ENCODE results near the gene BRINP3.

The BRINP3 gene

DNA sequence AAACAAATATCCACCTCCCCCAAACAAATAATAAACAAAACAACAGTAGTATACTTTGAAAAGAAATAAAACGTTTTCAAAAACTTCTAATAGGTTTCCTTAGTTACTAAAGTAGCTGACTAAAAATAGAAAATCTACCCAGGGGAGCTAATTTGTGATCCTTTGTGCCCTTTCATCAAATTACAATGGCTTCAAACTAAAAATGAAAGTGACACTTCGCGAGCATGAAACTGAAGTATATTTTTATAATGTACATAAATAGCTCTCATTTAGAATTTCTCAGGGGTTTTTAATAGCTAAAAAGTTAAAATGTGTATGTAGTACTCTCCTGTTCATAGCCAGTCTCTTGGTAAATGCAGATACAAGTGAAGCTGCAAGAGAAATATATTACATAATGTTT is 78.4 kb downstream of the BRINP3 start:
- H3K27ac Mint-ChIP-seq: no peak overlapping the region
- no peaks in the 10 kb centered on the region for H3K9me3 Mint-ChIP-seq
- H3K36me3 Mint-ChIP-seq: no peaks in the 10 kb centered on the region
- ATAC-seq: no peak
- H3K4me1 Mint-ChIP-seq: no peaks in the 10 kb centered on the region
- no peak overlapping the region for H3K4me3 Mint-ChIP-seq
- no peaks in the 10 kb centered on the region for H3K27me3 Mint-ChIP-seq

GRCh38 chr1:190391582-190391981 is 86.1 kb downstream of the BRINP3 start:
- no peak overlapping the region for H3K27ac Mint-ChIP-seq
- peaks cover 4% of the 10 kb centered on the region for H3K9me3 Mint-ChIP-seq
- H3K4me1 Mint-ChIP-seq: no peaks in the 10 kb centered on the region
- no peaks in the 10 kb centered on the region for H3K27me3 Mint-ChIP-seq
- no peak for ATAC-seq
- no peaks in the 10 kb centered on the region for H3K36me3 Mint-ChIP-seq
- H3K4me3 Mint-ChIP-seq: no peak overlapping the region

- Mint-ChIP-seq H3K4me1 (peaks cover 5% of the 10 kb centered on the region), H3K4me3 (no peak overlapping the region), H3K9me3 (peaks cover 6% of the 10 kb centered on the region), H3K36me3 (no peaks in the 10 kb centered on the region), H3K27me3 (no peaks in the 10 kb centered on the region), H3K27ac (no peak overlapping the region)
- ATAC-seq: no peak
These were observed 99.7 kb downstream of the BRINP3 start for GRCh38 chr1:190377991-190378390.

- Mint-ChIP-seq H3K27me3 (no peaks in the 10 kb centered on the region), H3K27ac (no peak overlapping the region), H3K9me3 (peaks cover 6% of the 10 kb centered on the region), H3K36me3 (no peaks in the 10 kb centered on the region), H3K4me1 (peaks cover 5% of the 10 kb centered on the region), H3K4me3 (no peak overlapping the region)
- ATAC-seq: no peak
These were observed 100.4 kb downstream of the BRINP3 start for GRCh38 chr1:190377294-190377693.

GRCh38 chr1:190376044-190376443 is 101.6 kb downstream of the BRINP3 start:
- Mint-ChIP-seq H3K9me3 (peaks cover 6% of the 10 kb centered on the region), H3K36me3 (no peaks in the 10 kb centered on the region), H3K27ac (no peak overlapping the region), H3K27me3 (no peaks in the 10 kb centered on the region), H3K4me3 (no peak overlapping the region), H3K4me1 (peaks cover 5% of the 10 kb centered on the region)
- ATAC-seq: no peak

DNA sequence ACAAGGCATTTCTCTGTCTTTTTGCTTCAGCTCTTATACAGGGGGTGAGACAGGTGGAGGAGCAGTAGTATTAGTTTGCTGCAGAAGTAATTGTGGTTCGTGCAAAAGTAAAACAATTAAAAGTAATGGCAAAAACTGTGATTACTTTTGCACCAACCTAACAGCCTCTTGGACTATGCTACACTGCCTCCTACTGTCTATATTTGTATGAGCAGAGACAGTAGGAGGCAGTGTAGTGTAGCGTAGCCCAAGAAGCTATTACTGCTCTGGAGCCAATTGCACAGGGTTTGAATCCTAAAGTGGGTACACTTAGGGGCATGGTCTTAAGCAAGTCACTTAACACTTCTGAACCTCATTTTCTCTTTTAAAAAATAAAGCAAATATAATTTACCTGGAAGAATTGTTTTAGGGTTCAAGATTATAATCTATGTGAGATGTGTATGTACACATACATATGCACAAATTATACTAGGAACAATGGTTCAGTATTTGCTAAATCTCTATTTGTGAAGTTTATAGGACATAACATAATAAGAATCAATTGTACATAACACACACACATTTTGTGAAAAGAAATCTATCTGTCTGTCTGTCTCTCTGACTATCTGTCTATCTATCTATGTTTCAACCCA is 103.8 kb downstream of the BRINP3 start:
- no peak for ATAC-seq
- Mint-ChIP-seq H3K27me3 (no peaks in the 10 kb centered on the region), H3K4me3 (no peak overlapping the region)

GRCh38 chr1:190367200-190367599 is 110.5 kb downstream of the BRINP3 start:
- Mint-ChIP-seq H3K27me3 (no peaks in the 10 kb centered on the region), H3K4me3 (no peak overlapping the region), H3K9me3 (peaks cover 11% of the 10 kb centered on the region), H3K4me1 (no peaks in the 10 kb centered on the region), H3K27ac (no peak overlapping the region), H3K36me3 (no peaks in the 10 kb centered on the region)
- no peak for ATAC-seq

More for the DNA sequence above, 103.8 kb downstream of the BRINP3 start:
- H3K36me3 Mint-ChIP-seq: no peaks in the 10 kb centered on the region
- H3K9me3 Mint-ChIP-seq: peaks cover 3% of the 10 kb centered on the region
- H3K4me1 Mint-ChIP-seq: peaks cover 5% of the 10 kb centered on the region
- no peak overlapping the region for H3K27ac Mint-ChIP-seq

GRCh38 chr1:190365283-190365682 is 112.4 kb downstream of the BRINP3 start:
- H3K4me3 Mint-ChIP-seq: no peak overlapping the region
- peaks cover 15% of the 10 kb centered on the region for H3K9me3 Mint-ChIP-seq
- no peaks in the 10 kb centered on the region for H3K27me3 Mint-ChIP-seq
- no peaks in the 10 kb centered on the region for H3K4me1 Mint-ChIP-seq
- no peak for ATAC-seq
- H3K36me3 Mint-ChIP-seq: no peaks in the 10 kb centered on the region
- H3K27ac Mint-ChIP-seq: no peak overlapping the region

- H3K27me3 Mint-ChIP-seq: no peaks in the 10 kb centered on the region
- H3K4me1 Mint-ChIP-seq: no peaks in the 10 kb centered on the region
- ATAC-seq: no peak
- H3K4me3 Mint-ChIP-seq: no peak overlapping the region
- H3K27ac Mint-ChIP-seq: no peak overlapping the region
- peaks cover 2% of the 10 kb centered on the region for H3K9me3 Mint-ChIP-seq
- H3K36me3 Mint-ChIP-seq: no peaks in the 10 kb centered on the region
These were observed 124.0 kb downstream of the BRINP3 start for GRCh38 chr1:190353538-190354101.

DNA sequence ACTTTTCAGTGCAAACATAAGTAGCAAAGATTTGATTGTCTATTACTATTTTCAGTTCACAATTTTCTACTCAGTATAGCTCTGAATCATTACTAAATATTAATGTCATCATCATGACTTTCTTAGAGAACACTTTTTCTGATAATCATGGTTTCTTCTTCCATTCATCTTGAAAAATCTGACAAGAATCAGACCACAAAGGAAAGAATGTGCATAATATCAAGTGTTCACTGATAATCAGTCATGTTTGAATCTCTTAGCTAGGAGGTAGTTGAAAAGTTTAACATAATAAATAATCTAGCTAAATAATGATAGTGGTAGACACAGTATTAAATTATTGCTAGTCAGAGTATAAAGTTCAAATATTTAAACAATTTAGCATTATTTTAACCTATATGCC is 133.2 kb downstream of the BRINP3 start:
- Mint-ChIP-seq H3K4me3 (no peak overlapping the region), H3K9me3 (no peaks in the 10 kb centered on the region), H3K36me3 (no peaks in the 10 kb centered on the region), H3K27ac (no peak overlapping the region), H3K27me3 (no peaks in the 10 kb centered on the region), H3K4me1 (no peaks in the 10 kb centered on the region)
- no peak for ATAC-seq

DNA sequence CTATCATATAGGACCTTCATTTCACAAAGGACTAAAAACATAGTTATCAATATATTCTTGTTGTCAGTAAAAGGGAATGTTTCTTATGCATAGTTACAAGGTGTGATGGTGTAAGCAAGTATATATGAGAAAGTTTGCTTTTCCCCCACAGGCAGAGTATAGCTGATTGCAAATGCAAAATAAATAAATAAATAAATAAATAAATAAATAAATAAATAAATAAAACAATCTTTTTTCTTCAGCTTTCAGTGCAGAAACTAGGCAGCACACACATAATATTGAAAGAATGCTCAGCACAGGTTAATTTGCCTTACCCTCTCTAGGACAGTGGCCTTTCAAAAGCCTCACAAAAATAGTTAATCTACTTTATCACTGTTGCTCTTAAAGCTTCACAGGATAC is 138.8 kb downstream of the BRINP3 start:
- Mint-ChIP-seq H3K36me3 (no peaks in the 10 kb centered on the region), H3K4me3 (no peak overlapping the region), H3K27ac (no peak overlapping the region), H3K27me3 (no peaks in the 10 kb centered on the region), H3K4me1 (no peaks in the 10 kb centered on the region), H3K9me3 (no peaks in the 10 kb centered on the region)
- ATAC-seq: no peak

DNA sequence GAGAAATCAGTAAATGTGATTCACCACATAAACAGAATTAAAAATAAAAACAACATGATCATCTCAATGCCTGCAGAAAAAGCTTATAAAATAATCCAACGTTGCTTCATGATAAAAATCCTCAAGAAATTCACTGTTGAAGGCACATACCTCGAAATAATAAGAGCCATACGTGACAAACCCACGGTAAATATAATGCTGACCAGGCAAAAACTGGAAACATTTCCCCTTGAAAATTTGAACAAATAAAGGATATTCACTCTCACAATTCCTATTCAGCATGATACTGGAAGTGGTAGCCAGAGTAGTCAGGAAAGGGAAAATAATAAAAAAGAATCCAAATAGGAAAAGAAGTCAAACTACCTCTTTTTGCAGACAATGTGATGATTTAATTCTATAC is 148.8 kb downstream of the BRINP3 start:
- ATAC-seq: no peak
- Mint-ChIP-seq H3K4me1 (no peaks in the 10 kb centered on the region), H3K36me3 (no peaks in the 10 kb centered on the region), H3K9me3 (peaks cover 2% of the 10 kb centered on the region), H3K27ac (no peak overlapping the region), H3K27me3 (no peaks in the 10 kb centered on the region), H3K4me3 (no peak overlapping the region)

DNA sequence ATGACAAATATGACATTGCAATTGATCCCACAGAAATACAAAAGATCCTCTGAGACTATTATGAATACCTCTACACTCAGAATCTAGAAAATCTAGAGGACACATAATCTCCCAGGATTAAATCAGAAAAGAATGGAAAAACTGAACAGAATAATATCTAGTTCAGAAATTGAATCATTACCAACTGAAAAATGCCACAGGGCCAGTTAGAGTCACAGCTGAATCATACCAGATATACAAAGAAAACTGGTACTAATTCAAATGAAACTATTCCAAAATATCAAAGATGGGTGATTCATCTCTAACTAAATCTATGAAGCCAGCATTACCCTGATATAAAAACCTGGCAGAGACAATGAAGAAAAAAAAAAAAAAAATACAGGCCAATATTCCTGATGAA is 149.3 kb downstream of the BRINP3 start:
- ATAC-seq: no peak
- Mint-ChIP-seq H3K9me3 (peaks cover 2% of the 10 kb centered on the region), H3K36me3 (no peaks in the 10 kb centered on the region)

GRCh38 chr1:190327271-190327670 is 150.4 kb downstream of the BRINP3 start:
- H3K27ac Mint-ChIP-seq: no peak overlapping the region
- no peaks in the 10 kb centered on the region for H3K36me3 Mint-ChIP-seq
- ATAC-seq: no peak
- peaks cover under 1% of the 10 kb centered on the region for H3K9me3 Mint-ChIP-seq
- H3K4me3 Mint-ChIP-seq: no peak overlapping the region
- no peaks in the 10 kb centered on the region for H3K4me1 Mint-ChIP-seq
- H3K27me3 Mint-ChIP-seq: no peaks in the 10 kb centered on the region

More for the DNA sequence above, 149.3 kb downstream of the BRINP3 start:
- H3K4me1 Mint-ChIP-seq: no peaks in the 10 kb centered on the region
- no peak overlapping the region for H3K4me3 Mint-ChIP-seq
- H3K27ac Mint-ChIP-seq: no peak overlapping the region
- no peaks in the 10 kb centered on the region for H3K27me3 Mint-ChIP-seq

DNA sequence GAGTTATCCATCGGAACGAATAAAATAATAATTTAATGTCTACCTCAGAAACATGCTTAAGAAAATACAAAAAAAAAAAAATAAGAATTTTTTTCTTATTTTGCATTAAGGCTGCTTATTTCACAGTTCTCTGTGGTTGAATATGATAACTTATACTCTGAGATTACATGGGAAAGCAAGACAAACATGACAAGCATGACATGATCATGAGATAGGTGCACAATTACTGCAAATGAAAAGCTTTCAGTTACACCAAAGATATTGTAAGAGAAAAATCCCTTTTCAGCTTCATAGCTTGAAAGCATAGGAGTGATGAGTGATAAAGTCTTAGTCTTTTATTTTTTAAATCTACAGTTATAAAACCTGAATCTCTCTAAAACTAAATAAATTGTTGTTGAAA is 154.1 kb downstream of the BRINP3 start:
- no peaks in the 10 kb centered on the region for H3K36me3 Mint-ChIP-seq
- H3K27me3 Mint-ChIP-seq: no peaks in the 10 kb centered on the region
- no peak overlapping the region for H3K27ac Mint-ChIP-seq
- ATAC-seq: no peak
- H3K4me1 Mint-ChIP-seq: no peaks in the 10 kb centered on the region
- H3K4me3 Mint-ChIP-seq: no peak overlapping the region
- no peaks in the 10 kb centered on the region for H3K9me3 Mint-ChIP-seq

GRCh38 chr1:190322274-190322673 is 155.4 kb downstream of the BRINP3 start:
- no peaks in the 10 kb centered on the region for H3K4me1 Mint-ChIP-seq
- no peaks in the 10 kb centered on the region for H3K9me3 Mint-ChIP-seq
- no peak for ATAC-seq
- H3K36me3 Mint-ChIP-seq: no peaks in the 10 kb centered on the region
- no peak overlapping the region for H3K27ac Mint-ChIP-seq
- H3K4me3 Mint-ChIP-seq: no peak overlapping the region
- H3K27me3 Mint-ChIP-seq: no peaks in the 10 kb centered on the region

Data from stimulated activated memory B cell treated with anti-CD40 and anti-IgM and Interleukin-4, amounts not matched to agents 10 μg/mL and 1 μg/mL and 100 μg/mL, for 72 hours (primary cell).